Activated naive CD8-positive, alpha-beta T cell treated with anti-CD3 and anti-CD28 coated beads, Interleukin-2, amount 10 ng/mL, durations not matched to agents 7 days and 5 days (primary cell): ENCODE results near the gene ABHD12B. TPM values are rescaled to one million over a fixed set of nuclear protein-coding genes. Genes with fewer than 3 reads are reported as not detected.
A peak's percentile ranks its signal among the peaks of the same experiment; 100 is the strongest.
"Not testable (repeated sequence)": the region's sequence is repeated elsewhere in the genome, so short reads cannot be mapped to it uniquely, and the experiment has no call there.

Experiments used
- ATAC-seq: fragments of 150-1000 bp; cut with Tn5 transposase; one replicate; pipeline ENCODE4 v1.10.0; 2021; ENCODE audit warnings: low read depth, moderate library complexity
- POLR2A ChIA-PET: fragments of 350-600 bp; sonication (Branson Sonifier 250); formaldehyde crosslinking; loops from one replicate; lab custom pipeline; 2021; ENCODE audit warnings: antibody characterized with exemption; lab: Charles Lee
- DNase-seq: peaks from one replicate; pipeline ENCODE4 v3.0.0; 2021
- H3K27ac Mint-ChIP-seq: one replicate; pipeline ENCODE4 v1.8.0; 2022; ENCODE audit warnings: mild to moderate bottlenecking, mixed read lengths
- H3K27me3 Mint-ChIP-seq: one replicate; pipeline ENCODE4 v1.8.0; 2022; ENCODE audit warnings: mild to moderate bottlenecking, moderate library complexity, mixed read lengths
- H3K36me3 Mint-ChIP-seq: one replicate; pipeline ENCODE4 v1.8.0; 2021; ENCODE audit warnings: mild to moderate bottlenecking, mixed read lengths
- H3K4me1 Mint-ChIP-seq: one replicate; pipeline ENCODE4 v1.8.0; 2021; ENCODE audit warnings: mixed read lengths
- H3K4me3 Mint-ChIP-seq: one replicate; pipeline ENCODE4 v1.8.0; 2022; ENCODE audit warnings: mild to moderate bottlenecking, moderate library complexity, mixed read lengths
- H3K9me3 Mint-ChIP-seq: one replicate; pipeline ENCODE4 v1.8.0; 2021; ENCODE audit warnings: mixed read lengths
- total RNA-seq, 2 experiments: library from RNA; stranded (reverse); gene quantifications; one replicate each; pipeline ENCODE4 v1.2.3, GENCODE V29; 2021

ABHD12B gene
- total RNA-seq, 2 experiments from 2014 or later, result not detected

DNA sequence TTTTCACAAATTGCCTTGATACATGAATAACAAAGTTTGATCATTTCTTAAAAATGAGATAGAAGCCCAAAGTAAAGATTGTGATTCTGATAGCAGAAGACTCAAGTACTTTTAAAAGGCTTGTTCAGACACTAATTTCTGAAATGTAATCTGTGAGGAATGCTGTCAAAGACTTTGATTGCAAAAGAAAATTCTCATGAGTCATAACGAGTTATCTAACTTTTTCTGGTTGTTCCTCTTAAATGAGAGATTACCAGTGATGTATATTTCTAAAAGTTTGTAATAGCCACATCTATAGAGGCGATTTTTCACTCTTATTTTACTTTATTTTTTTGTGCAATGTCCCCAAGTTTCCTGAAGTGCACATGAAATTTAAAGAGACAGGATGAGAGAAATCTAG, 65.5 kb downstream of the ABHD12B start:
- ATAC-seq (no peak), DNase-seq (no peak)
- Mint-ChIP-seq H3K27me3 (peaks cover 26% of the 10 kb centered on the region), H3K9me3 (no peaks in the 10 kb centered on the region), H3K4me3 (no peak overlapping the region), H3K36me3 (no peaks in the 10 kb centered on the region), H3K4me1 (no peaks in the 10 kb centered on the region), H3K27ac (no peak overlapping the region)
- POLR2A ChIA-PET, result no interaction called here

DNA sequence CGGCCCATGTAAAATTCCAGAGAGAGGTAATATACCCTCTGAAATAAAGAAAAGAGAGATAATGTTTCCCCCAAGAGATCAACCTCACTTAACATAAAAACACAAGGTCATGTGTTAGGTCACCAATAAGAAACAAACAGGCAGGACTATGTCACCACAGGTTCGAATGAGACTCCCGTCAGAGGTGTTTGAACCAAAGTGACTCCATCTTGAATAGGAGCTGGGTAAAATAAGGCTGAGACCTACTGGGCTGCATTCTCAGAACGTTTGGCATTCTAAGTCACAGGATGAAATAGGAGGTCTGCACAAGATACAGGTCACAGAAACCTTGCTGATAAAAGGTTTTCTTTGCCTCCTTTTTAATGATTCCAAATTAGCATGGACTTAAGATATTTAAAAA, 65.9 kb downstream of the ABHD12B start:
- no peaks in the 10 kb centered on the region for H3K9me3 Mint-ChIP-seq
- H3K4me3 Mint-ChIP-seq, result no peak overlapping the region
- DNase-seq, result no peak
- H3K36me3 Mint-ChIP-seq, result no peaks in the 10 kb centered on the region
- no peak for ATAC-seq
- no peaks in the 10 kb centered on the region for H3K4me1 Mint-ChIP-seq
- no peak overlapping the region for H3K27ac Mint-ChIP-seq
- POLR2A ChIA-PET, result no interaction called here
- peaks cover 30% of the 10 kb centered on the region for H3K27me3 Mint-ChIP-seq

DNA sequence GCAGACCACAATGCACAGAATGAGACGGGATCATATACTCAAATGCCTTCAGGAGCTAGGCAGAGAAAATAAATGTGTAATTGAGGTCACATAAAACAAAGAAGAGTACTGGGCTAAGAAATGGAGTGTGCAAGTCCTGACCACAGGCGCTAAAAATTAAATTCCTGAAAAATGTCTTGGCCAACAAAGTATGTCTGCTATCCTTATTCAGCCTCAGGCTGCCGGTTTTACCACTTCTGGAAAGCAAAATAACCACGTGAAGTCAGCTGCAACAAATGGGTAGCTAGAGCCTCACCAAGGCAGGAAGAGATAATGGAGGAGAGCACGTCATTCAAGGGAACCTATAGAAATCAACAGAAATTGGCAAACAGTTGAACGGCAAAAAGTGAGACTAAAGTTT, 69.3 kb downstream of the ABHD12B start:
- Mint-ChIP-seq H3K27ac (no peak overlapping the region), H3K36me3 (no peaks in the 10 kb centered on the region), H3K27me3 (peaks cover 44% of the 10 kb centered on the region), H3K4me1 (peaks cover 8% of the 10 kb centered on the region), H3K4me3 (no peak overlapping the region), H3K9me3 (no peaks in the 10 kb centered on the region)
- DNase-seq, result no peak
- no peak for ATAC-seq
- POLR2A ChIA-PET, result no interaction called here

DNA sequence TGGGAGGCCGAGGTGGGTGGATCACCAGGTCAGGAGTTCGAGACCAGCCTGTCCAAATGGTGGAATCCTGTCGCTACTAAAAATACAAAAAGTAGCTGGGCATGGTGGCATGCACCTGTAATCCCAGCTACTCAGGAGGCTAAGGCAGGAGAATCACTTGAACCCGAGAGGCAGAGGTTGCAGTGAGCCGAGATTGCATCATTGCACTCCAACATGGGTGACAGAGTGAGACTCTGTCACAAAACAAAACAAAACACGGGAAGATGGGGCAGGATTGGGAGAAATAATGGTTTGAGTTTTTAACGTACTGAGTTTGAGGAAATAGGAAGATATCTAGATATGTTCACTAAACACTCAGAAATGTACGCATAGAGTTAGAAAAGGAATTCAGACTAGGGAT, 69.8 kb downstream of the ABHD12B start:
- not testable (repeated sequence) for H3K27ac Mint-ChIP-seq, H3K36me3 Mint-ChIP-seq, H3K4me1 Mint-ChIP-seq, ATAC-seq, H3K9me3 Mint-ChIP-seq, DNase-seq, H3K4me3 Mint-ChIP-seq
- POLR2A ChIA-PET, result interaction anchor here (0.6 kb wide), 1 partner anchor 1277 kb away, joined by 3 read pairs; no protein-coding TSS in a partner anchor
- peaks cover 44% of the 10 kb centered on the region for H3K27me3 Mint-ChIP-seq

DNA sequence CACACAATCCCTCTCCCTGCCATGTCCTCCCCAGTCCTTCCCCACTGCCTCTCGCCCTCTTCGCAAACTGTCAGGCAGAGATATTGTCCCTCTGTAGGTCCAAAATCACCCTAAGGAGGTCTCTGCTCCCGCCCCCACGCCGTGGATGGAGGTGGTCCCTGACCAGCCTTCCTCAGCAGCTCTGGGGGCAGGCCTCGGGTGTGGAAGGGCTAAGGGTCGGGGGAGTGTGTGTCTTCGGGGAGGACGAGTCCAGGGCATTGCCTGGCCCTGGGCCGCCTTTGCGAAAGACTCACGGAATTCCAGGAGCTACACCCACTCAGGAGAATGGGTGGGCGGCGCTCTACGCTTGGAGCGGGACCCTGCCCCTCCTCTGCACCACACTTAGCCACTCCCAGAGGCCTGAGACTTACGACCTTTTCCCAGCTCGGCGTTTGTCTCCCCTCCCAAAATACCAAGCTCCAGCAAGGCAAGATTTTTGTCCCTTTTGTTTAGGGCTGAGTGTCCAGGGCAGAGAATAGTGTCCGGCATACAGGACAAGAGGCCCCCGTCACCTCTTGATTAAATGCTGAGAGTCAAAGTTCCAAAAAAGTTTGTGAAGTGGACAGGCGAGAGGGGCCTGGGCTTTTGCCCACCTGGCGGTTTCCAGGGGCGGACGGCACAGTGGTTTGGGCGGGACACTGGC, 71.5 kb downstream of the ABHD12B start:
- no peaks in the 10 kb centered on the region for H3K36me3 Mint-ChIP-seq
- H3K4me3 Mint-ChIP-seq, result peak overlapping the region; percentile 67
- POLR2A ChIA-PET, result no interaction called here
- H3K27ac Mint-ChIP-seq, result no peak overlapping the region
- H3K4me1 Mint-ChIP-seq, result peaks cover 8% of the 10 kb centered on the region
- no peaks in the 10 kb centered on the region for H3K9me3 Mint-ChIP-seq
- ATAC-seq (no peak), DNase-seq (no peak)
- H3K27me3 Mint-ChIP-seq, result peaks cover 40% of the 10 kb centered on the region

DNA sequence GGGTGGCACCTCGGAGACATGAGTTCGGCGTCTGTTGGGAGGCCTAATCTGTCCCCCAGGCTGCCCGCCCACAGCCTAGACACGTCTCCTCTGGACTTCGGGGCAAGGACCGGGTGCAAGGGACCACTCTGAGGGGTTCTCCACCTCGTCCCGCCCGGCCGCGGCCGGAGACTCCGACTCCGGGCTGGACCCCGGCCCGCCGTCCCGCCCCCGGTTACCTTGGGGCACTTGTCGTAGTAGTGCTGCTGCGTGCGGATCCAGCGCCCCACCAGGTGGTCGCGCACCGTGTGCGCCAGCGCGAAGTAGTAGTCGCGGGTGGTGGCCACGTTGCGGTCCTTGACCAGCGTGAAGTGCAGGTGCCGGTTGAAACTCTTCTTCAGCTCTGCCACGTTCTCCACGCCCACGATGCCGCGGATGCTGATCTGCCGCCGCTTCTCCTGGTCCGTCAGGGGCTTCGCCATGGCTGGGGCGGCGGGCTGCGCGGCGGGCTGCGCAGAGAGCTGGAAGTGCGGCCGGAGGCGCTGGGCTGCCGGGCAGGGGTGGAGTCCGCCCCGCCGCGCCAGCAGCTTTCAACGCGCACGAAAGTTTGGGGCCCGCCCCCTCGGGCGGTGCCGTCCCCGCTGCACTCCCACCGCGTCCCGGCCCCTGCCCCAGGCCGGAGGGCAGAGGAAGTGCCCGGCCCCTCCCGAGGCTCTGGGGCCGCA, 72.2 kb downstream of the ABHD12B start, which contains the start of gene PYGL:
Gene PYGL (minus strand): TSS at position 541 of the 704 bp plus-strand sequence. CDS start 80 bp downstream, at position 461.
- DNase-seq (peak; percentile 52), ATAC-seq (peak; percentile 73)
- Mint-ChIP-seq H3K4me3 (peak within 1 kb of the TSS; percentile 68), H3K27ac (no peak within 1 kb of the TSS), H3K9me3 (no peaks in the 10 kb centered on the region), H3K36me3 (no peaks in the 10 kb centered on the region), H3K27me3 (peaks cover 40% of the 10 kb centered on the region), H3K4me1 (peaks cover 8% of the 10 kb centered on the region)
- POLR2A ChIA-PET, result no interaction called here

DNA sequence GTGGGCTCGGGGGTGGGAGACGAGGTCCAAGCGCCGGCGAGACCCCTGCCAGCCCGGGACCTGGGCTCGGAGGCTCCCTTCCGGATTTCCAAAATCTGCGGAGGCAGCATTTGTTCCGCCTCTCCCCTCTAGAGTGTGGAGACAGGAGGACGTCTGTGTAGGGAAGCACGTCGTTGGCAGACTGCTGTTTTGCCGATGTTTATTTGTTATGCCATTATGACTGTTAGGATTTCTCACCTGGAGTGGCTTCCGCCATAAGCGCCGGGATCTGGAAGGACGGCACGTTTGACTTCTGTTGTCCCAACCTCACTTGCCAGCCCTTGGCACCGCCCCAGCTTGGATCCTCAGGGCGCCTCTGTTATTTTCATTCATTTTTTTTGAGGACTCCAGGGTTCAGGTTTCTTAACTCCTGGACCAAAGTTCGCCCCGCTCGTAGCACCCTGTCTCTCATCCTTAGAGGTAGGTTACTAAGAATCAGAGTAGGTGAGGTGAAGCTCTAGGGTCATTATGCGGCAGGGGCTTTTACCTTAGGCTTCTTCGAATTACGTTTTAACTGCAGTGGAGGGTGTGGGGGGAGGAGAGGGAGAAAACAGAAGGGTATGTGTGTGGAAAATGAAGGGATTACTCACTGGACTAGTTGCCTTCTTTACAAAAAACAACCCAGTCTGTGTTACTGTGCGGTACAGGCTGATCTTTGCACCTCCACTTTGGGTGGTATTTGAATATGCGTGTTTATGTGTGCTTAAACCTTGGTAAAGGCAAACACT, 73.0 kb downstream of the ABHD12B start:
- peaks cover 38% of the 10 kb centered on the region for H3K27me3 Mint-ChIP-seq
- no peak for DNase-seq
- POLR2A ChIA-PET, result no interaction called here
- H3K4me3 Mint-ChIP-seq, result peak overlapping the region; percentile 68
- peaks cover 8% of the 10 kb centered on the region for H3K4me1 Mint-ChIP-seq
- H3K36me3 Mint-ChIP-seq, result no peaks in the 10 kb centered on the region
- H3K27ac Mint-ChIP-seq, result no peak overlapping the region
- H3K9me3 Mint-ChIP-seq, result no peaks in the 10 kb centered on the region
- peak; percentile 13 for ATAC-seq

DNA sequence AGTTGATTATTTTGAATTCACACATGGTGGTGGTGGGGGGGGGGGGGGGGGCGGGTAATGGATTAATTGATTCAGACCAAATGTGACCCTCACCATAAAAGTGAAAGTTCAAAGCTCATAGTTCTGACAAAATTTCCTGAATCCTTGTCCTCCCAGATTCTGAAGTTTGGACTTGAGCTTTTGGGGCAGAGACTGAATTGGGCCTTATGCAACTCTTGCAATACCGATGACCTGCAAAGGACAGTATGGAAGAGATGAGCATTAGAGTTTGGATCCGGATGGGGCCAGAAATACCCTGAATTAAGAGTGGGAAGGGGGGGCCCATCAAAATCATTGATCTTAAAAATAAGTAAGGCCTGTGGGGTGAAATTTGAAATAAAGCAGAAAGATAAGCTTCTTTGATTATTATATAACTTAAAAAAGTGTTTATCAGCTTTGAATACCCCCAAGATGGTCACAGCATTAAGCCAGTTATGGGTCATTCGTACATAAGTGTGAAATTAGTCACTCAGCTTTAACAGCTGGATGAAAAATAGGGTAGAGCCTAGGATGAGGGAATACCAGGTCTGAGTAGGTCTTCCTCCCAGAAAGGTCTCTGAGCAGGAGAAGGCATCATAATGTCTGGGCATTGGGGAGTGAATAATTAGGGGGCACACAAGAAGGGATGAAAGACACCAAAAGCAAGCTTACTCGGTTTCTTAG, 74.5 kb downstream of the ABHD12B start:
- H3K4me3 Mint-ChIP-seq, result no peak overlapping the region
- DNase-seq, result no peak
- H3K4me1 Mint-ChIP-seq, result peaks cover 8% of the 10 kb centered on the region
- no peak for ATAC-seq
- peaks cover 28% of the 10 kb centered on the region for H3K27me3 Mint-ChIP-seq
- POLR2A ChIA-PET, result no interaction called here
- no peaks in the 10 kb centered on the region for H3K36me3 Mint-ChIP-seq
- no peaks in the 10 kb centered on the region for H3K9me3 Mint-ChIP-seq
- no peak overlapping the region for H3K27ac Mint-ChIP-seq

DNA sequence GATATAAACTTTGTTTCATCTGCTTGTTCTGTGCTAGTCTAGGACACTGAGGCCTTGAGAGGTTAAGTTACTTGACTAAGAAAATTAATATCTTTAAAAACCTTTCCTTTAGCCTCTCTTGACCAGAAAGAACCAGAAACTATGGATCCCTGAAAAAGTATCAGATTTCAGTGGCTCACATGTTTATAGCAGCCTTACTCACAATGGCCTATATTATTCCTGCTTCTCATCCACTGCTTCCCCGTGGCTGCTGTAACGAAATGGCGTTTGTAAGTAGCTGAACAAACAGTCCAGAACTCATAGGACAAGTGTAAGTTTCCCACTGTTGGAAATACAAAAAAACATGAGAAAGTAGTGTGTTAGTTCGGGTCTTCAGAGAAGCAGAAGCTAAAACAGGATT, 75.6 kb downstream of the ABHD12B start:
- POLR2A ChIA-PET, result no interaction called here
- Mint-ChIP-seq H3K27me3 (peaks cover 19% of the 10 kb centered on the region), H3K9me3 (no peaks in the 10 kb centered on the region), H3K36me3 (no peaks in the 10 kb centered on the region), H3K27ac (no peak overlapping the region), H3K4me1 (peaks cover 8% of the 10 kb centered on the region), H3K4me3 (no peak overlapping the region)
- DNase-seq (no peak), ATAC-seq (no peak)

DNA sequence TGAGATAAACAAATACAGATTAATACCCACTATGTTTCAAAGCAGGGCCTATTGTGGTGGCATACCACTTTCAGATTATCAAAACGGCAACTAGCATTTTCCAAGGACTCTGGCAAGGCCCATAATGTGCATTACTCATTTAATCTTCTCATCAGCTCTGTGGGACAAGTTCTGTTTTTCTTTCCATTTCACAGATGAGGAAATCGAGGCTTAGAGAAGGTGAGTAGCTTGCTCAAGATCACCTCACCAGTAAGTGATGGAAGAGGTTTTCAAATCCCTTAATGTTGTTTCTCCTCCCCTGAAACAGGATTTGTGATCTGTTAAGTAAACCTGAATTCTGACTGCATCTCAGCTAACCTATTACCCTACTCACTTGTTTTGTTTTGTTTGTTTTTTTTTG, 76.4 kb downstream of the ABHD12B start:
- no peak for ATAC-seq
- H3K27me3 Mint-ChIP-seq, result peaks cover 15% of the 10 kb centered on the region
- H3K4me3 Mint-ChIP-seq, result no peak overlapping the region
- no peaks in the 10 kb centered on the region for H3K36me3 Mint-ChIP-seq
- H3K9me3 Mint-ChIP-seq, result no peaks in the 10 kb centered on the region
- DNase-seq, result no peak
- no peak overlapping the region for H3K27ac Mint-ChIP-seq
- H3K4me1 Mint-ChIP-seq, result peaks cover 8% of the 10 kb centered on the region
- POLR2A ChIA-PET, result no interaction called here

DNA sequence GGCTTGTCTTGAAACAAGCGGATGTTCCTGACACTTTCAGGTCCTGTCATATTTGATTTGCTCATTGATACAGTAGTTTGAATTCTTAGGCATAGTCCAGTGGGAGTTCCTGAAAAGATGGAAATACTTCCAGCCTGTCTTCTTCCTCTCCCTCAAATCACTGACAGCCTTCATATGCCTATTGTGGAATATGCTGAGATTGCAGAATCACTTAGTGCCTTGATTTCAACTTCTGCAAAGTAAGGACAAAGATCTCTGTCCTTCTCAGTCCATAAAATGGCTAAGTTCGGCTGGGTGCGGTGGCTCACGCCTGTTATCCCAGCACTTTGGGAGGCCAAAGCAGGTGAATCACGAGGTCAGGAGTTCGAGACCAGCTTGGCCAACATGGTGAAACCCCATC, 79.2 kb downstream of the ABHD12B start:
- Mint-ChIP-seq H3K27ac (no peak overlapping the region), H3K4me1 (peaks cover 4% of the 10 kb centered on the region), H3K4me3 (no peak overlapping the region), H3K27me3 (peaks cover 8% of the 10 kb centered on the region), H3K9me3 (no peaks in the 10 kb centered on the region), H3K36me3 (no peaks in the 10 kb centered on the region)
- no peak for DNase-seq
- no peak for ATAC-seq
- POLR2A ChIA-PET, result no interaction called here

DNA sequence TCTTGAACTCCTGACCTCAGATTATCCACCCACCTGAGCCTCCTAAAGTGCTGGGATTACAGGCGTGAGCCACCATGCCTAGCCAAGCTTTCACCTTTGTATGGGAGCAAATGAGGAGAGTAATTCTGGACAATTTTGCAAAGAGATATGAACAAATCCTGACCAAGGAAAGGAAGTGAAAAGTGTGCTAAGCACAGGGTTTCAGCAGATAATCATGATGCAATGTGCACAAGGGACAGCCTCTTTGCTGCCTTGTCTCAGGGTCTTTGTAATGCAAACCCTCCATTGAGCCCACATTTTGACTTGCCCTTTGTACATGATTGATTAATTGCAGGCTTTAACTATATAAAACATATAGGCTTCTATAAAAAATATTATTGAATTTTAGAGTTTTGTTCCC, 81.6 kb downstream of the ABHD12B start:
- no peak overlapping the region for H3K27ac Mint-ChIP-seq
- no peak overlapping the region for H3K4me3 Mint-ChIP-seq
- peaks cover 4% of the 10 kb centered on the region for H3K4me1 Mint-ChIP-seq
- no peak for DNase-seq
- H3K9me3 Mint-ChIP-seq, result no peaks in the 10 kb centered on the region
- peaks cover 8% of the 10 kb centered on the region for H3K27me3 Mint-ChIP-seq
- ATAC-seq, result no peak
- POLR2A ChIA-PET, result no interaction called here
- no peaks in the 10 kb centered on the region for H3K36me3 Mint-ChIP-seq
